ENCODE results near the gene SAXO2.
"Not testable (repeated sequence)": the region's sequence is repeated elsewhere in the genome, so short reads cannot be mapped to it uniquely, and the experiment has no call there.

SAXO2 gene

DNA sequence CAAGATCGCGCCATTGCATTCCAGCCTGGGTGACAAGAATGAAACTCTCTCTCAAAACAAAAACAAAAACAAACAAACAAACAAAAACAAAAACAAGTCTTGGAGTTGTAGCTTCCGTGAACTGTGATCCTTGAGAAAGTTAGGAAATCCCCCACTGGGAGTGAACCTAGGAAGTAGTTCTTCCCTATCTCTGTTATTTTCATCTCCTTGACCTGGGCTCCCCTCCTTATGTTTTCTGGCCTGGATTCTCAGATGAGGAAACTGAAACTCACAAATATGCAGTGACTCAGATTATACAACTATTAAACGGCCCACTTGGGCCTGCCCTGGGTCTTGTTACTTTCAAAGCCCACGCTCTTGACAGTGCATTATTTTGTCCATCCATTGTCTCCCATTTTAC, 29.7 kb downstream of the SAXO2 start:
- no peak for DNase-seq

GRCh38 chr15:82294061-82294690, 31.6 kb downstream of the SAXO2 start:
- DNase-seq: no peak

- no peak for DNase-seq
These were observed 34.9 kb downstream of the SAXO2 start for GRCh38 chr15:82297546-82297945.

- no peak for DNase-seq
These were observed 35.4 kb downstream of the SAXO2 start for GRCh38 chr15:82298032-82298431.

DNA sequence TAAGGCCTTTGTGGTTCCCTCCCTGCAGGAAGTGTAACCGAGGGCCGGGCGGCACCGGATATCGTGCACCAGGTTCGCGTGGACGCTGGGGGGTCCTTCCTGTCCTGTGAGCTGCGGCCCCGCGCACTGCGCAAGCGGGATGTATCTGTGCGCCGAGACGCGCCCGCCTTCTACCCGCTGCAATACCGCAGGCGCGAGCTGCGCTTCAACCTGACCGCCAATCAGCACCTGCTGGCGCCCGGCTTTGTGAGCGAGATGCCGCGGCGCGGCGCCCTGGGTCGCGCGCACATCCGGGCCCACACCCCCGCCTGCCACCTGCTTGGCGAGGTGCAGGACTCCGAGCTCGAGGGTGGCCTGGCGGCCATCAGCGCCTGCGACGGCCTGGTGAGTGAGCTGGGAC, 35.9 kb downstream of the SAXO2 start:
- DNase-seq: no peak

GRCh38 chr15:82299511-82299914, 36.9 kb downstream of the SAXO2 start:
- not testable (repeated sequence) for DNase-seq

- DNase-seq: not testable (repeated sequence)
These were observed 37.7 kb downstream of the SAXO2 start for GRCh38 chr15:82300326-82300725.

DNA sequence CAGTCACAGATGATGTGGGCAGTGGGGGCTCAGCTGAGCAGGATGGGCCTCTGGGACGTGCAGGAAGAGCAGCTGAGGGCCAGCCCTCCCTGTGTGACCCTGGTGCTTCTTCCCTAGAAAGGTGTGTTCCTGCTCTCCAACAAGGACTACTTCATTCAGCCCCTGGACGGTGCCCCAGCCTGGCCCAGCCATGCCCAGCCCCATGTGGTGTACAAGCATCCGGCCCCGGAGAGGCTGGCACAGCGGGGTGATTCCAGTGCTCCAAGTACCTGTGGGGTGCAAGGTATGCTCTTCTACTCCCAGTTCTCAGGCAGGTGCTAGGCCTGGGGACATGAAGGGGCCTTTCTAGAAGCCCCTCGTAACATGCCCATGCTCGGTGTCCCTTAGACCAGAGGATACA, 38.3 kb downstream of the SAXO2 start:
- no peak for DNase-seq

- DNase-seq: no peak
These were observed 38.8 kb downstream of the SAXO2 start for GRCh38 chr15:82301296-82302016.

- DNase-seq: no peak
These were observed 41.5 kb downstream of the SAXO2 start for GRCh38 chr15:82303956-82304777.

DNA sequence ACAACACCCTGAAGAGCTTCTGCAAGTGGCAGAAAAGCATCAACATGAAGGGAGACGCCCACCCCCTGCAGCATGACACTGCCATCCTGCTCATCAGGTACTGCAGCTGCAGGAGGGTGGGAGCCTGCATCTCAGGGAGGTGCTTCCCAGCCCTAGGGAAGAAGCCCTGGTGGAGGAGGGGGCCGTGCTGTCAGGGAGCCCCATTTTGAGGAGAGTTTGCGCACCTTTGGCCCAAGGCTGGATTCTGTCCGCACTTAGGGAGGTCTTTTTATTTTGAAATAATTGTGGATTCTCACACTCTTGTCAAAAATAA, 42.1 kb downstream of the SAXO2 start:
- DNase-seq: no peak

DNA sequence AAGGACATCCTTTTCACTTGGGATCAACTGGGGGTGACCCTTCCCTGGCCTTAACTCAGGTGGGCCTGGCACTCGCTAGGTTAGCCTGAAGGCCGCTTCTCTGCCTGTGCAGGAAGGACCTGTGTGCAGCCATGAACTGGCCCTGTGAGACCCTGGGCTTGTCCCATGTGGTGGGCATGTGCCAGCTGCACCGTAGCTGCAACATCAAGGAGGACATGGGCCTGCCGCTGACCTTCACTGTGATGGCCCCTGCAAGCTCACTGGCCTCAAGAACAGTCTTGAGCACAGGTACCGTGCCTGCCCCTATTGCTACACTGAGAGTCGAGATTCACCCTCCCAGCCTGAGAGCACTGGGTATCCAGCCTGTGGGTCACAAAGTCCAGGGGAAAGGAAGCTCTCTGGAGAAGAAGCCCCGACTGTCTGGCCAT, 43.0 kb downstream of the SAXO2 start:
- DNase-seq: no peak

- DNase-seq: no peak
These were observed 44.4 kb downstream of the SAXO2 start for GRCh38 chr15:82306791-82307713.

DNA sequence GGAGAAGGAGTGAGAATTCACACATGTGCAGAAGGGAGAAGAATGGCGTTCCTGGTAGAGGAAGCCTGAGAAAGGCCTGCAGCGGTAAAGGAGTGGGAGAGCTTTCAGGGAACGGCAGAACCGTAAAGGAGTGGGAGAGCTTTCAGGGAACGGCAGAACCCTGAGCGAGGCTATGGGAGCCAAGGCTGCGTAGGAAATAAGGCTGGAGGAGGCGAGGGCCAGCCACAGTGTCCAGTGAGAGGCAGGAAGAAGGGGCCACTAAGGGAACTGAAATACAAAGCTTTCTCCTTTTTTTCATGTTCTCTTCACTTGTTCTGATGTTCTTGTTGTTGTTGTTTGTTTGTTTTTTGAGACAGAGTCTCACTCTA, 45.1 kb downstream of the SAXO2 start:
- no peak for DNase-seq

GRCh38 chr15:82309802-82310201, 47.2 kb downstream of the SAXO2 start:
- no peak for DNase-seq

GRCh38 chr15:82311321-82311720, 48.7 kb downstream of the SAXO2 start:
- not testable (repeated sequence) for DNase-seq

DNA sequence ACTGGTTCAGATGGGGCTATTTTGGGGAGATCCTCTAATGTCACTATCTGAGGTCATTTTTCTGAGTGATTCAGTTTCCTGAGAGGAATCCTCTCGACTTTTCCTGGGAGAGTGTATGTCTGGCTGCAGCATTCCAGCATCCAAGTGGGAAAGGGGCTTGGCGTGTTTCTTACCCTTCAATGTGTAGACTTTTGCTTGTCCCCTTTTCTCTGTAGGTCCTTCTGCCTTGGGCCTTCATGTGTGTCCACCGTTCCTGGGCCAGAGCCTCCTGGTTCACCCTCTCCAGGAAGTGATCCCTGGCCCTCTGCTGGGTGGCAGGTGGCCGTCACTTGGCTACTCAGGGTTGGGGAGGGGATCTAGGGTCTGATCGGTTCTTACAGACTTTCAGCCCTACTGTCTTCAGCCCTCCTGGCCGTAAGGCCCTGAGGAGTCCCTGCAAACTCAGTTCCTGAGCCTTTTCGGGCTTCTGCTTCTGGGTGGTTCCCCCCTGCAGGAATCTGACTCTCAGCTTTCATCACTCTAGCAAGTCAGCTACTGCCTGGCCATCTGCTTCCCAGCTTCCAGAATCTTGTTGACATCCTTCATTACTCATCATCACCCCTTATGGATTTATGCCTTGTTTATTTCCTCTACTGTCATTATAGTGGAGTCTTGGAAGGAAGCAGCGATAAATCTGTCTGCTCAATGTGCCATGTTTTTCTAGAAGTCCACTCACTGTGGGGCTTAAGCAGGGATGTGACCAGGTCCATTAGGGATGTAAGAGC, 50.1 kb downstream of the SAXO2 start:
- no peak for DNase-seq

- DNase-seq: no peak
These were observed 50.8 kb downstream of the SAXO2 start for GRCh38 chr15:82313446-82313845.

- not testable (repeated sequence) for DNase-seq
These were observed 51.5 kb downstream of the SAXO2 start for GRCh38 chr15:82313951-82314768.

GRCh38 chr15:82314769-82315518, 52.3 kb downstream of the SAXO2 start:
- DNase-seq: no peak

All from KG1 (cell line).